Measurements from ENCODE around the gene C20orf141.
A peak's percentile ranks its signal among the peaks of the same experiment; 100 is the strongest.
"Not testable (repeated sequence)": the region's sequence is repeated elsewhere in the genome, so short reads cannot be mapped to it uniquely, and the experiment has no call there.

C20orf141 gene

DNA sequence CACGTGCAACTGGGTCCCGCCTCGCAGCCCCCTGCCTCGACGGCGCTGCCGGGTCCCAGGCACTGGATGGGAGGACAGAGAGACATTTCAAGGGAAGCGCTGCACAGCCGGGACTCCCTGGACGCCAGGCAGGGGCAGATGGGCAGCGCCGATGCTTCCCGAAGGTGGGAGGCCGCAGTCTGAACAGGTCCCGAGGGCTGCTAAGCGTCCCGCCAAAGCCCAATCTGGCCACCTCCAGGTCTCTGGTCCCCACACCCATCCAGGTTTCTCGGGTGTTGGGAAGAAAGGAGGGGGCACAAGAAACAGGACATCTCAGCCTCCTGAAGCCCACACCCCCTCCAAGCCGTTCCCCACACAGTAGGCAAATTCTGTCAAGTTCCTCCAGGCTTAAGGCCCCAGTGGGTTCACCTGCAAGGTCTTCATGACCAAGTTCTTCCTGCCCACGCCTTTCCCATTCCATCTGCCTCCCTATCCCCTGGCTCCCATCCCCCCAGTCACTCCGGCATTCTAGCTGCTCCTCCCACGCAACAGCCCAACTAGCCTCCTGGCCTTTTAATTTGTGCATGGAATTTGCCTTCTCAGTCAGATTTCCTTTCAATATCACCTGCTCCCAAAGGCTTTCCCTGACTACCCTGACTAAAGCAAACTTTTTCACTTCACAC, 9.0 kb upstream of the C20orf141 start:
- DNase-seq = no peak
- no peak overlapping the region for H3K27ac Mint-ChIP-seq
- no peaks in the 10 kb centered on the region for H3K36me3 Mint-ChIP-seq
- CTCF ChIA-PET = interaction anchor here (1.1 kb wide), 1 partner anchor 53 kb away, joined by 3 read pairs; no protein-coding TSS in a partner anchor
- H3K9me3 Mint-ChIP-seq = no peaks in the 10 kb centered on the region
- H3K4me1 Mint-ChIP-seq = peaks cover 7% of the 10 kb centered on the region
- H3K4me3 Mint-ChIP-seq = no peak overlapping the region
- H3K27me3 Mint-ChIP-seq = peaks cover 97% of the 10 kb centered on the region

DNA sequence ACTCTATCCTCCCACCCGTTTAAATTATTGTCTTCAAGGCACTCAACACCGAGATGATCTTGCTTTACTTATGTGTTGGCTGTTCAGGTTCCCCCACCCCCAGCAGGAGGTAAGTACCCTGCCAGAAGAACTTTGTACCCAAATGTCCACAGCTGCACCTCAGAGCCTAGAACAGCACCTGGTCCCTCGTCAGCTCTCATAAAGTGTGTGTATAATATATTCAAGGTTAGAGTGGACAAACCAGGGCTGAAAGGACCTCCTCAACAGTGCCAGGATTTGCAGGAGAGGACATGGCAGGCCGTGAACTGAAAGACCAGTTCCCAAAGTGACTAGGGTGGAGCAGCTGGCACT, 8.5 kb upstream of the C20orf141 start:
- no peak overlapping the region for H3K4me3 Mint-ChIP-seq
- DNase-seq = no peak
- H3K27ac Mint-ChIP-seq = no peak overlapping the region
- H3K9me3 Mint-ChIP-seq = no peaks in the 10 kb centered on the region
- no peaks in the 10 kb centered on the region for H3K36me3 Mint-ChIP-seq
- H3K4me1 Mint-ChIP-seq = peaks cover 2% of the 10 kb centered on the region
- CTCF ChIA-PET = interaction anchor here (1.1 kb wide), 1 partner anchor 53 kb away, joined by 3 read pairs; no protein-coding TSS in a partner anchor
- H3K27me3 Mint-ChIP-seq = peaks cover 96% of the 10 kb centered on the region

GRCh38 chr20:2807019-2807418, 7.8 kb upstream of the C20orf141 start:
- Mint-ChIP-seq H3K9me3 (peaks cover under 1% of the 10 kb centered on the region), H3K27ac (no peak overlapping the region), H3K27me3 (peaks cover 94% of the 10 kb centered on the region), H3K4me3 (no peak overlapping the region), H3K36me3 (no peaks in the 10 kb centered on the region), H3K4me1 (no peaks in the 10 kb centered on the region)
- DNase-seq = no peak
- CTCF ChIA-PET = no interaction called here

DNA sequence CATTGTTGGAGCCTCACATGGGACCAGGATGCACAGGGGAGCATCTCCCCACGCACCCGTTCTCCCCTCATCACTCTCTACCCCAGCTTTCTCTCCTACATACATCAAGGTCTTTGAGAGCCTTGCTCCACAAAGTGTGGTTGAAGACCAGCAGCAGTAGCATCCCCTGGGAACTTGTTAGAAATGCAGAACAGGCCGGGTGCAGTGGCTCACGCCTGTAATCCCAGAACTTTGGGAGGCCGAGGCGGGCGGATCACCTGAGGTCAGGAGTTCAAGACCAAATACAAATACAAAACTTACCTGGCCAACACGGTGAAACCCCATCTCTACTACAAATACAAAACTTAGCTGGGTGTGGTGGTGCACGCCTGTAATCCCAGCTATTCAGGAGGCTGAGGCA, 6.9 kb upstream of the C20orf141 start:
- not testable (repeated sequence) for H3K36me3 Mint-ChIP-seq, H3K27ac Mint-ChIP-seq, DNase-seq, H3K4me3 Mint-ChIP-seq, H3K9me3 Mint-ChIP-seq, H3K4me1 Mint-ChIP-seq
- H3K27me3 Mint-ChIP-seq = peaks cover 90% of the 10 kb centered on the region
- CTCF ChIA-PET = interaction anchor here (0.9 kb wide), 1 partner anchor 9 kb away, joined by 3 read pairs; the partner anchor contains the start of gene TMEM239

GRCh38 chr20:2809690-2810089, 5.1 kb upstream of the C20orf141 start:
- Mint-ChIP-seq H3K36me3 (no peaks in the 10 kb centered on the region), H3K9me3 (peaks cover 5% of the 10 kb centered on the region), H3K4me1 (no peaks in the 10 kb centered on the region), H3K27me3 (peaks cover 87% of the 10 kb centered on the region), H3K27ac (no peak overlapping the region), H3K4me3 (no peak overlapping the region)
- CTCF ChIA-PET = no interaction called here
- DNase-seq = no peak

GRCh38 chr20:2812189-2812588, 2.6 kb upstream of the C20orf141 start:
- Mint-ChIP-seq H3K27ac (no peak overlapping the region), H3K9me3 (peaks cover 5% of the 10 kb centered on the region), H3K36me3 (no peaks in the 10 kb centered on the region), H3K4me3 (no peak overlapping the region), H3K4me1 (no peaks in the 10 kb centered on the region), H3K27me3 (peaks cover 85% of the 10 kb centered on the region)
- no peak for DNase-seq
- CTCF ChIA-PET = no interaction called here

- H3K36me3 Mint-ChIP-seq = no peaks in the 10 kb centered on the region
- no peak for DNase-seq
- no peak overlapping the region for H3K27ac Mint-ChIP-seq
- no peak overlapping the region for H3K4me3 Mint-ChIP-seq
- no peaks in the 10 kb centered on the region for H3K4me1 Mint-ChIP-seq
- H3K9me3 Mint-ChIP-seq = peaks cover 5% of the 10 kb centered on the region
- peaks cover 85% of the 10 kb centered on the region for H3K27me3 Mint-ChIP-seq
- CTCF ChIA-PET = no interaction called here
Measured at GRCh38 chr20:2814076-2814475, 711 bp upstream of the C20orf141 start.

- Mint-ChIP-seq H3K9me3 (peaks cover 5% of the 10 kb centered on the region), H3K27ac (no peak overlapping the region), H3K36me3 (no peaks in the 10 kb centered on the region), H3K27me3 (peaks cover 85% of the 10 kb centered on the region), H3K4me3 (no peak overlapping the region), H3K4me1 (peaks cover 6% of the 10 kb centered on the region)
- CTCF ChIA-PET = no interaction called here
- no peak for DNase-seq
Measured at GRCh38 chr20:2815242-2815900, 584 bp downstream of the C20orf141 start.

DNA sequence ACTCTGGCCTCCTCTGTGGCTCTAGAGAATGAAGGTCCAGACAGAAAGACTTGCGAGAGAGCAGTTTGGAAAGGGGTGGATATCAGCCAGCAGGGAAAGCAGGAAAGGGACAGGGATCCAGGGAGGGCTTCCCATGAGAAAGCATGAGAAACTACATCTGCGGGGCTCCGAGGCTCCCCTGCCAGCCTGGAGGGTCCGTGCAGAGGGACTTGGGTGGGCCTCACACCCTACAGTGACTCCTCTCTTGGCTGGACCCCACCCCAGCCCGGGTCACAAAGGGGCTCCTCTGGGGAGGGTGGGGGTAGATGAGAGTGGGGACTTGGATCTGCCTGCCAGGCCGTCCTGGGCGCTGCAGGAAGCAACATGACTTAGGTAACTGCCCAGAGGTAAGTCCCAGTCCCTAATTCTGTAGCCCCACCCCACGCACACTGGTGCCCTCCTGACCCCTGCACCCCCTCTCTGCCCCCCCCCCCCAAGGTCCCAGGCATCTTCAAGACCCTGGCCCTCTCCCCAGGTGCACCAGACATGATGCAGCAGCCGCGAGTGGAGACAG, 1.3 kb downstream of the C20orf141 start, which contains the start of gene TMEM239:
TSS of gene TMEM239 (plus strand) at position 335 of the 553 bp plus-strand sequence. CDS start at position 526, 191 bp downstream.
- Mint-ChIP-seq H3K9me3 (peaks cover 5% of the 10 kb centered on the region), H3K27me3 (peaks cover 88% of the 10 kb centered on the region), H3K4me1 (peaks cover 9% of the 10 kb centered on the region), H3K27ac (peak within 1 kb of the TSS; percentile 64), H3K4me3 (no peak within 1 kb of the TSS), H3K36me3 (no peaks in the 10 kb centered on the region)
- CTCF ChIA-PET = interaction anchor here (0.9 to 1.5 kb wide), 3 partner anchors 8 to 185 kb away, joined by 3 to 5 read pairs (median 3); no protein-coding TSS in a partner anchor
- no peak for DNase-seq

DNA sequence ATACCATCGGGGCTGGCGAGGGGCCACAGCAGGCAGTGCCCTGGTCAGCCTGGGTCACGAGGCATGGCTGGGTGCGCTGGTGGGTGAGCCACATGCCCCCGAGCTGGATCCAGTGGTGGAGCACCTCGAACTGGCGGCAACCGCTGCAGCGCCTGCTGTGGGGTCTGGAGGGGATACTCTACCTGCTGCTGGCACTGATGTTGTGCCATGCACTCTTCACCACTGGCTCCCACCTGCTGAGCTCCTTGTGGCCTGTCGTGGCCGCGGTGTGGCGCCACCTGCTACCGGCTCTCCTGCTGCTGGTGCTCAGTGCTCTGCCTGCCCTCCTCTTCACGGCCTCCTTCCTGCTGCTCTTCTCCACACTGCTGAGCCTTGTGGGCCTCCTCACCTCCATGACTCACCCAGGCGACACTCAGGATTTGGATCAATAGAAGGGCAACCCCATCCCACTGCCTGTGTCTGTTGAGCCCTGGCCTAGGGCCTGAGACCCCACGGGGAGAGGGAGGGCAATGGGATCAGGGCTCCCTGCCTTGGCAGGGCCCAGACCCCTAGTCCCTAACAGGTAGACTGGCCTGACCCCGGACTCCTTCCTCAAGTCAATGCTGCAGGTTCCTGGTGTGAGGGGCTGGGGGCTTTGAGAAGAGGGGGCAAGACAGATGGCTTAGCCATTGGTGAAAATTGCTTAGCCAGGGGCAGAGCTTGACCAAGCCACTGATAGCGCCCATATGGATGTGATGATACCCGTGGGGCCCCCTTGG, 2.0 kb downstream of the C20orf141 start:
- CTCF ChIA-PET = interaction anchor here (0.9 to 1.5 kb wide), 3 partner anchors 8 to 184 kb away, joined by 3 to 5 read pairs (median 3); no protein-coding TSS in a partner anchor
- peak; percentile 40 for DNase-seq
- no peak overlapping the region for H3K4me3 Mint-ChIP-seq
- H3K27ac Mint-ChIP-seq = no peak overlapping the region
- H3K27me3 Mint-ChIP-seq = peaks cover 88% of the 10 kb centered on the region
- peaks cover 5% of the 10 kb centered on the region for H3K9me3 Mint-ChIP-seq
- H3K4me1 Mint-ChIP-seq = peaks cover 13% of the 10 kb centered on the region
- no peaks in the 10 kb centered on the region for H3K36me3 Mint-ChIP-seq

DNA sequence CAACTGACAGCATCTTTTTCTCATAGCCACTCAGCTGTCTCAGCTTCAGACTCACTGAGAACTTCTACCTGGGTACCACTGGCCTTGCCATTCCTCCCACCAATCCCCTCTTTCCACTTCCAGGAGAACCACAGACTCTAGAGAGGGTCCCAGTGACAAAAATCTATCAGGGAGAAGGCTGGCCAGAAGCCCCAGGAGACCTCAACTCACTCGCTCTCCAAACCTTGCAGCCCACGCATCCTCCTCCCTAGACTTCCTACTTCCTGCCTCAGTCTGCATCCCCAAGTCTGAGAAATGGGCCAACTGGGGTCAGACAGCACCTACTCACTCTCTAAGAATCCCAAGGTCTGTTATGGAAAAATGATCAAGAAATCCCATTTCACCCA, 2.5 kb downstream of the C20orf141 start:
- H3K4me3 Mint-ChIP-seq = no peak overlapping the region
- peaks cover 3% of the 10 kb centered on the region for H3K9me3 Mint-ChIP-seq
- peaks cover 19% of the 10 kb centered on the region for H3K4me1 Mint-ChIP-seq
- no peaks in the 10 kb centered on the region for H3K36me3 Mint-ChIP-seq
- peaks cover 92% of the 10 kb centered on the region for H3K27me3 Mint-ChIP-seq
- no peak overlapping the region for H3K27ac Mint-ChIP-seq
- DNase-seq = no peak
- CTCF ChIA-PET = interaction anchor here (1.5 kb wide), 1 partner anchor 184 kb away, joined by 5 read pairs; no protein-coding TSS in a partner anchor

GRCh38 chr20:2817891-2818595, 3.3 kb downstream of the C20orf141 start:
- peaks cover 87% of the 10 kb centered on the region for H3K27me3 Mint-ChIP-seq
- H3K9me3 Mint-ChIP-seq = peaks cover 3% of the 10 kb centered on the region
- H3K36me3 Mint-ChIP-seq = no peaks in the 10 kb centered on the region
- no peak overlapping the region for H3K4me3 Mint-ChIP-seq
- CTCF ChIA-PET = no interaction called here
- H3K27ac Mint-ChIP-seq = no peak overlapping the region
- peaks cover 19% of the 10 kb centered on the region for H3K4me1 Mint-ChIP-seq
- no peak for DNase-seq

GRCh38 chr20:2820084-2820895, 5.5 kb downstream of the C20orf141 start:
- peaks cover 67% of the 10 kb centered on the region for H3K27me3 Mint-ChIP-seq
- no peak overlapping the region for H3K4me3 Mint-ChIP-seq
- DNase-seq = no peak
- H3K36me3 Mint-ChIP-seq = no peaks in the 10 kb centered on the region
- H3K4me1 Mint-ChIP-seq = peaks cover 19% of the 10 kb centered on the region
- no peak overlapping the region for H3K27ac Mint-ChIP-seq
- CTCF ChIA-PET = no interaction called here
- no peaks in the 10 kb centered on the region for H3K9me3 Mint-ChIP-seq
